Neural progenitor cell (in vitro differentiated cells): Measurements from ENCODE around the gene TMEM221. TPM values are rescaled to one million over a fixed set of nuclear protein-coding genes. Genes with fewer than 3 reads are reported as not detected.

Source experiments
- DNase-seq: peaks from one replicate; pipeline ENCODE4 v3.0.0-alpha.2; 2016; ENCODE audit warnings: low spot score
- H2AFZ ChIP-seq: fragments of 200-600 bp; sonication (generic); replicated peaks from 2 replicates; pipeline ENCODE4 v1.6.1; 2016; ENCODE audit warnings: antibody characterized with exemption
- H3F3A ChIP-seq: fragments of 200-600 bp; sonication (generic); 2 replicates; pipeline ENCODE4 v1.6.1; 2016; ENCODE audit warnings: antibody characterized with exemption, low read depth
- H3K27ac ChIP-seq: fragments of 200-600 bp; sonication (generic); 2 replicates; pipeline ENCODE4 v1.5.1; 2016; ENCODE audit warnings: mild to moderate bottlenecking
- H3K27me3 ChIP-seq: fragments of 200-600 bp; sonication (generic); 2 replicates; pipeline ENCODE4 v1.6.1; 2016; ENCODE audit warnings: mild to moderate bottlenecking, moderate library complexity
- H3K36me3 ChIP-seq: fragments of 200-600 bp; sonication (generic); 2 replicates; pipeline ENCODE4 v1.5.1; 2016
- H3K4me1 ChIP-seq: fragments of 200-600 bp; sonication (generic); 2 replicates; pipeline ENCODE4 v1.6.1; 2016; ENCODE audit warnings: mixed run types
- H3K4me2 ChIP-seq: fragments of 200-600 bp; sonication (generic); 2 replicates; pipeline ENCODE4 v1.6.1; 2016
- H3K4me3 ChIP-seq: fragments of 200-600 bp; sonication (generic); 2 replicates; pipeline ENCODE4 v1.5.1; 2016
- H3K79me2 ChIP-seq: fragments of 200-600 bp; sonication (generic); 2 replicates; pipeline ENCODE4 v1.6.1; 2016; ENCODE audit warnings: low read depth
- H3K9ac ChIP-seq: fragments of 200-600 bp; sonication (generic); 2 replicates; pipeline ENCODE4 v1.6.1; 2016
- H3K9me3 ChIP-seq: fragments of 200-600 bp; sonication (generic); 2 replicates; pipeline ENCODE4 v1.5.1; 2016; ENCODE audit warnings: low read depth
- H4K20me1 ChIP-seq: fragments of 200-600 bp; sonication (generic); 2 replicates; pipeline ENCODE4 v1.6.1; 2016; ENCODE audit warnings: low read depth
- H3K27ac Mint-ChIP-seq: 3 replicates; pipeline ENCODE4 v1.8.0; 2021; ENCODE audit warnings: mixed read lengths
- H3K27me3 Mint-ChIP-seq: 2 replicates; pipeline ENCODE4 v1.8.0; 2022; ENCODE audit warnings: low read depth, mild to moderate bottlenecking, inconsistent platforms, moderate library complexity, mixed read lengths; ENCODE audit not compliant: insufficient read depth
- H3K36me3 Mint-ChIP-seq: 3 replicates; pipeline ENCODE4 v1.8.0; 2021; ENCODE audit warnings: mixed read lengths
- H3K4me1 Mint-ChIP-seq: 3 replicates; pipeline ENCODE4 v1.8.0; 2021; ENCODE audit warnings: mixed read lengths
- H3K4me3 Mint-ChIP-seq: 3 replicates; pipeline ENCODE4 v1.8.0; 2021; ENCODE audit warnings: mild to moderate bottlenecking, moderate library complexity, mixed read lengths
- H3K9me3 Mint-ChIP-seq: 3 replicates; pipeline ENCODE4 v1.8.0; 2020; ENCODE audit warnings: mixed read lengths
- EZH2 ChIP-seq: fragments of 200-600 bp; sonication (generic); IDR thresholded peaks from 2 replicates; pipeline ENCODE4 v1.6.1; 2017; ENCODE audit warnings: antibody characterized with exemption, mild to moderate bottlenecking, moderate library complexity
- EZH2phosphoT487 ChIP-seq: fragments of 200-600 bp; sonication (generic); IDR thresholded peaks from 2 replicates; pipeline ENCODE4 v1.6.1; 2017; ENCODE audit warnings: antibody characterized with exemption
- total RNA-seq: library from RNA; depleted of rRNA; stranded (reverse); fragments of >200 nt; gene quantifications from 2 replicates; pipeline ENCODE4 v1.2.3, GENCODE V29; 2015; ENCODE audit warnings: low replicate concordance
- TF ChIP-seq, protein P1 (sequence below): fragments of 200-600 bp; sonication (generic); IDR thresholded peaks from 2 replicates; pipeline ENCODE4 v1.5.1; 2017; ENCODE audit warnings: antibody characterized with exemption, mild to moderate bottlenecking

Gene TMEM221
- total RNA-seq, 1 donor from 2014 or later: 0.17 TPM

GRCh38 chr19:17450264-17451075 is 2.0 kb upstream of the TMEM221 start:
- Mint-ChIP-seq H3K4me3 (peak overlapping the region; percentile 33), H3K9me3 (peaks cover 4% of the 10 kb centered on the region), H3K36me3 (no peaks in the 10 kb centered on the region), H3K27me3 (peaks cover 32% of the 10 kb centered on the region), H3K4me1 (peaks cover 25% of the 10 kb centered on the region), H3K27ac (no peak overlapping the region)
- Histone ChIP-seq H3K27ac (no peak overlapping the region), H3K27me3 (peaks cover 67% of the 10 kb centered on the region), H3K36me3 (no peaks in the 10 kb centered on the region), H3K4me2 (no peak overlapping the region), H3K9ac (no peak overlapping the region), H3K4me3 (no peak overlapping the region), H2AFZ (no peak overlapping the region), H3K4me1 (peaks cover 6% of the 10 kb centered on the region), H4K20me1 (no peaks in the 10 kb centered on the region), H3K79me2 (no peaks in the 10 kb centered on the region), H3F3A (peaks cover 26% of the 10 kb centered on the region), H3K9me3 (no peaks in the 10 kb centered on the region)
- DNase-seq: no peak
- TF ChIP-seq, protein P1, sequence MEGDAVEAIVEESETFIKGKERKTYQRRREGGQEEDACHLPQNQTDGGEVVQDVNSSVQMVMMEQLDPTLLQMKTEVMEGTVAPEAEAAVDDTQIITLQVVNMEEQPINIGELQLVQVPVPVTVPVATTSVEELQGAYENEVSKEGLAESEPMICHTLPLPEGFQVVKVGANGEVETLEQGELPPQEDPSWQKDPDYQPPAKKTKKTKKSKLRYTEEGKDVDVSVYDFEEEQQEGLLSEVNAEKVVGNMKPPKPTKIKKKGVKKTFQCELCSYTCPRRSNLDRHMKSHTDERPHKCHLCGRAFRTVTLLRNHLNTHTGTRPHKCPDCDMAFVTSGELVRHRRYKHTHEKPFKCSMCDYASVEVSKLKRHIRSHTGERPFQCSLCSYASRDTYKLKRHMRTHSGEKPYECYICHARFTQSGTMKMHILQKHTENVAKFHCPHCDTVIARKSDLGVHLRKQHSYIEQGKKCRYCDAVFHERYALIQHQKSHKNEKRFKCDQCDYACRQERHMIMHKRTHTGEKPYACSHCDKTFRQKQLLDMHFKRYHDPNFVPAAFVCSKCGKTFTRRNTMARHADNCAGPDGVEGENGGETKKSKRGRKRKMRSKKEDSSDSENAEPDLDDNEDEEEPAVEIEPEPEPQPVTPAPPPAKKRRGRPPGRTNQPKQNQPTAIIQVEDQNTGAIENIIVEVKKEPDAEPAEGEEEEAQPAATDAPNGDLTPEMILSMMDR: no peak
- TF ChIP-seq EZH2phosphoT487: no peak
- no peak for TF ChIP-seq EZH2

GRCh38 chr19:17447704-17448130 is 751 bp downstream of the TMEM221 start:
- Histone ChIP-seq H3K4me1 (no peaks in the 10 kb centered on the region), H3K36me3 (no peaks in the 10 kb centered on the region), H3F3A (peaks cover 17% of the 10 kb centered on the region), H2AFZ (peak overlapping the region; percentile 61), H3K4me2 (peak overlapping the region; percentile 91), H3K27me3 (peaks cover 47% of the 10 kb centered on the region), H3K9ac (no peak overlapping the region), H3K4me3 (peak overlapping the region; percentile 60), H4K20me1 (no peaks in the 10 kb centered on the region), H3K27ac (no peak overlapping the region), H3K9me3 (no peaks in the 10 kb centered on the region), H3K79me2 (no peaks in the 10 kb centered on the region)
- peaks cover 9% of the 10 kb centered on the region for H3K4me1 Mint-ChIP-seq
- peaks cover 4% of the 10 kb centered on the region for H3K9me3 Mint-ChIP-seq
- peaks cover 11% of the 10 kb centered on the region for H3K27me3 Mint-ChIP-seq
- no peak for DNase-seq
- H3K27ac Mint-ChIP-seq: no peak overlapping the region
- H3K36me3 Mint-ChIP-seq: no peaks in the 10 kb centered on the region
- H3K4me3 Mint-ChIP-seq: peak overlapping the region; percentile 78
- TF ChIP-seq, protein P1: no peak
- TF ChIP-seq EZH2 (peak; percentile 33), EZH2phosphoT487 (no peak)

DNA sequence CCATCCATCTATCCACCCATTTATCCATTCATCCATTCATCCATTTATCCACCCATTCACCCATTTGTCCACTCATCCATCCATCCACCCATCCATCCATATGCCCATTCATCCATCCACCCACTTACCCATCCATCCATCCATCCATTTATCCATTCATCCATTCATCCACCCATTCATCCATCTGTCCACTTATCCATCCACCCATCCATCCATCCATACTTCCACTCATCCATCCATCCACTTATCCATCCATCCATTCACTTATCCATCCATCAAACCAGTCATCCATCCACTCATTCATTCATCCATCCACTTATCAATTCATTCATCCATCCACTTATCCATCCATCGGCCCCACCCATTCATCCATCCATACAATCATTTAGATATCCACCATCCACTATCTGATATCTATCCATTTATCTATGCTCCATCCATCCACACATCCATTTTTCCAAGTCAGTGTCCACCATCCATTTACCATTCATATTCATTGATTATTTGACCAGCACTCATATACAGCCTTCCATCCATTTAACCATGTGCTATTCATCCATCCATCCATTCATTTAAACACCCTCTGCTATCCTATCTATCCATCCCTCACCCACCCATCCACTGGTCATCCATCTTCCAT is 2.8 kb downstream of the TMEM221 start:
- no peaks in the 10 kb centered on the region for H3K79me2 ChIP-seq
- H3K4me1 Mint-ChIP-seq: peaks cover 18% of the 10 kb centered on the region
- H4K20me1 ChIP-seq: no peaks in the 10 kb centered on the region
- no peak overlapping the region for H3K9ac ChIP-seq
- no peaks in the 10 kb centered on the region for H3K9me3 ChIP-seq
- no peak for DNase-seq
- H3K27ac Mint-ChIP-seq: no peak overlapping the region
- peaks cover 8% of the 10 kb centered on the region for H3K9me3 Mint-ChIP-seq
- no peak overlapping the region for H3K27ac ChIP-seq
- H3K36me3 Mint-ChIP-seq: no peaks in the 10 kb centered on the region
- peaks cover 47% of the 10 kb centered on the region for H3K27me3 ChIP-seq
- no peak overlapping the region for H3K4me3 ChIP-seq
- H3F3A ChIP-seq: peaks cover 9% of the 10 kb centered on the region
- no peak overlapping the region for H3K4me2 ChIP-seq
- no peaks in the 10 kb centered on the region for H3K4me1 ChIP-seq
- H3K4me3 Mint-ChIP-seq: no peak overlapping the region
- H2AFZ ChIP-seq: no peak overlapping the region
- no peak for TF ChIP-seq EZH2phosphoT487
- TF ChIP-seq EZH2: no peak
- TF ChIP-seq, protein P1: no peak
- H3K36me3 ChIP-seq: no peaks in the 10 kb centered on the region
- H3K27me3 Mint-ChIP-seq: peaks cover 9% of the 10 kb centered on the region
